Subcutaneous abdominal adipose tissue (tissue), 5 donors: ENCODE data around the gene EVC2.
"Not testable (repeated sequence)": the region's sequence is repeated elsewhere in the genome, so short reads cannot be mapped to it uniquely, and the experiment has no call there.

Source experiments
- H3K27ac ChIP-seq: one replicate; pipeline ENCODE4 v1.7.0; 2013; ENCODE audit warnings: low read depth, mild to moderate bottlenecking, inconsistent platforms, low read length, moderate library complexity
- H3K27me3 ChIP-seq, 5 donors: one replicate each; pipeline ENCODE4 v1.7.0; 2013; ENCODE audit warnings: low read length in 5 of 5, inconsistent platforms in 1 of 5; ENCODE audit not compliant: control insufficient read depth in 5 of 5, insufficient read depth in 4 of 5
- H3K36me3 ChIP-seq, 5 donors: one replicate each; pipeline ENCODE4 v1.7.0; 2013; ENCODE audit warnings: low read length in 5 of 5; ENCODE audit not compliant: control insufficient read depth in 5 of 5, insufficient read depth in 5 of 5
- H3K4me1 ChIP-seq, 5 donors: one replicate each; pipeline ENCODE4 v1.7.0; 2013; ENCODE audit warnings: low read length in 5 of 5, mild to moderate bottlenecking in 3 of 5, moderate library complexity in 1 of 5; ENCODE audit not compliant: control insufficient read depth in 5 of 5, insufficient read depth in 5 of 5
- H3K4me3 ChIP-seq, 5 donors: one replicate each; pipeline ENCODE4 v1.7.0; 2013; ENCODE audit warnings: low read length in 5 of 5, low read depth in 1 of 5
- H3K9ac ChIP-seq, 5 donors: one replicate each; pipeline ENCODE4 v1.7.0; 2013; ENCODE audit warnings: low read length in 5 of 5, mild to moderate bottlenecking in 4 of 5, moderate library complexity in 3 of 5
- H3K9me3 ChIP-seq, 5 donors: one replicate each; pipeline ENCODE4 v1.7.0; 2013; ENCODE audit warnings: low read length in 5 of 5; ENCODE audit not compliant: control insufficient read depth in 5 of 5
- donor health status: healthy.
- donor health status: healthy.
- donor health status: healthy.
- donor health status: healthy.
- donor health status: healthy.

Gene EVC2

DNA sequence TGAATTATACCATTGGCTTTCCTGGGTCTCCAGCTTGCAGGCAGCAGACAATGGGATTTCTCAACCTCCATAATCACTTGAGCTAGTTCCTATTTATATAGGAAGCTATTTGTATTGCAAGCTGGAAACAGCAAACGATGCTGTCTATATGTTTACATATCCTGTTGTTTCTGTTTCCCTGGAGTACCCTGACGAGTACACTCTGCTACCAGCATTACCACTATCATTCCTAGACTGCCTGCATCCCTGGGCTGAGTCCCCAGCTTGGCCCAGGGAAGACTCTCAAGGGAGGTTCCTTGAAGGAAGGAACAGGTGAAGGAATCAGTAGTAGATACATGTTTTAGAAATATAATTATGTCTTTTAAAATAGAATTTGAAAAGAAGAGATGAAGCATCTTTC lies 81.4 kb downstream of the EVC2 start:
- H3K36me3 ChIP-seq, result peaks cover 16 to 44% (median 40%) of the 10 kb centered on the region in 5 donors
- no peaks in the 10 kb centered on the region for H3K4me1 ChIP-seq
- no peak overlapping the region for H3K9ac ChIP-seq
- H3K27ac ChIP-seq, result no peak overlapping the region
- H3K27me3 ChIP-seq, result no peaks in the 10 kb centered on the region
- H3K9me3 ChIP-seq, result no peaks in the 10 kb centered on the region
- H3K4me3 ChIP-seq, result no peak overlapping the region

DNA sequence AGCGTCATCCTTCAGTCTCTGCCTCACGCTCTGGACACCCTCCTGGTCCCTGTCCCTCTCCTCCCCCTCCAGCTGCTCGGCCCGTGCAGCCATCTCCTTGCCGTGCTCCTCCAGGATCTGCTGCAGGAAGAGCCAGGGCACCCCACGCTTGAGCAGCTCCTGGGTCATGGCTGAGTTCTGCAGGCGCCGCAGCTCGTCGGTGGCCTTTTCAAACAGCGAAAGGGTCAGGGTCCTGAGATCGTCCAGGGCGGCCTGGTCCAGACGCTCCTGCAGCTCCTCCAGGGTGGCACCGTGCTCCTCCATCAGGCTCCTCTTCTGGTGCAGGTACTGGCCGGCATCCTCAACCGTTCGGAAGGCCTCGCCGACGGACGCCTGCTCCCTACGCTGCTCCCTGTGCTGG lies 85.8 kb downstream of the EVC2 start:
- H3K27ac ChIP-seq, result no peak overlapping the region
- peaks cover 12 to 51% (median 31%) of the 10 kb centered on the region in 5 donors for H3K36me3 ChIP-seq

DNA sequence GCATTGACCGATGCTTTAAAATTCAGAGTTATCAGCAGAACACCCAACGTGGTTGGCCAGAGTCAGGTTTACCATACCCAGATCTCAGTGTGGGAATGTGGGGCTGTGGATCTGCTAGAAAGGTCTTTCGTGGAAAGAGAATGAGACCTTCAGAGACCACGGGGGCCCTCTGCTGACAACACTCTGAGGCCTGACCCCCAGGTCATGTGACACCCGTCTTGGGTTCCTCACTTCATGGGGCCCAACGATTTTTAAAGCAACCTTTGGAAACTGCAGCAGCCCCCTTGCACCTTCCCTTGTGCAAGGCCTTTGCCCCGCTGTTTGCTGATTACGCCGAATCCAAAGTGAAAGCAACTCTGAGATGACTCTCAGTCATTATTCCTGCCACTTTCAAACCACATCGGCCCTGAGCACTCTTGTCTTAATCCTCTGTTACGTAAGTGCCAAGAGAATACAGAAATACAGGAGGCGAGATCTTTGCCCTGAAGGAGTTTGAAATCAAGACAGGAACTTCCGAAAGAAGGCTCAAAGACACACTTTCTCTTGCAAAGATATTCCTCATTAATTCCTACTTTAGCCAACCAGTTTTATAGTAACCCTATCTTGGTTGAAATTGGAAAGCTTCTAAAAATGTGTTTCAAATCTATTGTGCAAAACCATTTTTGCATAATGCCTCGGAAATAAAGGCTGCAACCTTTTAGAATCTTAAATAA lies 88.3 kb downstream of the EVC2 start:
- peaks cover 2 to 52% (median 35%) of the 10 kb centered on the region in 5 donors for H3K36me3 ChIP-seq
- peaks cover 0 to 7% (median 0%) of the 10 kb centered on the region in 5 donors for H3K4me1 ChIP-seq
- no peak overlapping the region for H3K4me3 ChIP-seq
- H3K27me3 ChIP-seq, result no peaks in the 10 kb centered on the region
- H3K27ac ChIP-seq, result no peak overlapping the region
- H3K9me3 ChIP-seq, result no peaks in the 10 kb centered on the region
- no peak overlapping the region for H3K9ac ChIP-seq

More for the DNA sequence above, 85.8 kb downstream of the EVC2 start:
- no peak overlapping the region for H3K4me3 ChIP-seq
- H3K27me3 ChIP-seq, result no peaks in the 10 kb centered on the region
- no peak overlapping the region for H3K9ac ChIP-seq
- H3K9me3 ChIP-seq, result no peaks in the 10 kb centered on the region
- peaks cover 0 to 7% (median 0%) of the 10 kb centered on the region in 5 donors for H3K4me1 ChIP-seq

DNA sequence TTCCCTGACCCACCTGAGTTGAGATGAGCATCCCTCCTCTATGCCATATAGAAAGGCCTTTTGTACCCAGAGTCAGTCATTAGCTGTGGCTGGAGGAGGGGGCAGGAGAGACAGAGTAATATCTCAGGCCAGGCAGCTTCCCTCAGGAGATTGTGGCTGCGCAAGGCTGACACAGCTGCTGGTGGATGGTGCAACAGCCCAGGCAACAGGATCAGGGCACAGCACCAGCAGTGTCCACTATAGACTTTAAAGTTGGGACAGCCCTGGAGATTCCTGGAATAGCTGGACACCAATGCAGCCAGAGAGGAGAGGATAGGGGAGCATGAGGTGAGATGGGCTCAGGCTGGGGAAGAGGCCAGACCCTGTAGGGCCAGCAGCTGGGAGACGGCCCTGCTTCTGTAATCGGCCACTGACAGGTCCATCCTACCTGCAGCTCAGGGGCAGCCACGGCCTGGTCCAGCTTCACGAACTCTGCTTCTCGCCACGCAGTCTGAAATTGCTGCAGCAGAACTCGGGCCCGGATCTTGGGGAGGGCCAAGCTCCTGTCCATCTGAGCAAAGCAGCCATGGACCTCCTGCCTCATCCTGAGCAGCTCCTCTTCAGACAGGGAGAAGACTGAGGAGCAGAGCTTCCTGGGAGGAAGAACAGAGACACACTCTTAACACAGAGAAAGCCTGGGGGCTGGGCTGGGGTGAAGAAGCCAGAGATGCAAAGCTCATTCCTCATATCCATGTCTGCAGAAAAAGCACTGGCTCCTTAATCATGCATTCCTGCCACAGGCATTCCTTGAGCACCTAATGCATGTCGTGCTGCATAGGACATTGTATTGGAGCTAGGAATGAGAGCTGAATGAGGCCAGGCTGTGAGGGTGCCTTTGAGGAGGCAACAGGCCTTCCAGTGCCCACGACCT lies 90.1 kb downstream of the EVC2 start:
- no peak overlapping the region for H3K9ac ChIP-seq
- H3K27ac ChIP-seq, result no peak overlapping the region
- peaks cover 0 to 7% (median 0%) of the 10 kb centered on the region in 5 donors for H3K4me1 ChIP-seq
- peaks cover 2 to 51% (median 36%) of the 10 kb centered on the region in 5 donors for H3K36me3 ChIP-seq
- H3K9me3 ChIP-seq, result no peaks in the 10 kb centered on the region
- no peak overlapping the region for H3K4me3 ChIP-seq
- no peaks in the 10 kb centered on the region for H3K27me3 ChIP-seq

DNA sequence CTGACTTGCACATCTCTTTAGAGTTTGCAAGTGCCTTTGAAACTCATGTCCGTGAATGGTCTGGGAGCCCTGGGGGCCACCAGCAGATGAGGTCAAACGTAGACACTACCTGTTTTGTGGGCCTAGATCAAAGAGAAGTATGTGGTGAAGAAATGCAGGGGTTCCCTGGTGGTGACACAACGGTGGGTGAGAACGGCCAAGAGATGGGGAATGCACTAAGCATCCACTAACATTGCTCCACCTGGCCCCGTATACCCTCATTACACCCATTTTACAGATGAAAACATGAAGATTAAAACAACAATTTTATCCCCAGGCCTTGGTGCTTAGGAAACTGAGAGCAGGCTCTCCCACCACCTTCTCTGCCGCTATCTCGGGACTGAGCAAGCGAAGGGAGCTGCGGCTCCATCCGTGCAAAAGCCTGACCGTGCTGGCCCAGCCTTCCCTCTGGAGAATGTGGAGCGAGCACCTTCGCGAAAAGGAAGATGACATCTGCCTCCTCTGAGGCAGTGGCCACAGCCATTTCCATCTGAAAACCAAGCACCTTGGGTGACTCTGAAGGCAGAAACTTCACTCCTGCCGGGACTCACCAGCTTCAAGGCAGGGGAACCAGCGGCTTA lies 91.9 kb downstream of the EVC2 start:
- H3K9me3 ChIP-seq, result no peaks in the 10 kb centered on the region
- no peak overlapping the region for H3K9ac ChIP-seq
- H3K4me1 ChIP-seq, result peaks cover 0 to 7% (median 0%) of the 10 kb centered on the region in 5 donors
- no peak overlapping the region for H3K4me3 ChIP-seq
- peaks cover 2 to 46% (median 35%) of the 10 kb centered on the region in 5 donors for H3K36me3 ChIP-seq
- H3K27me3 ChIP-seq, result no peaks in the 10 kb centered on the region
- H3K27ac ChIP-seq, result no peak overlapping the region

DNA sequence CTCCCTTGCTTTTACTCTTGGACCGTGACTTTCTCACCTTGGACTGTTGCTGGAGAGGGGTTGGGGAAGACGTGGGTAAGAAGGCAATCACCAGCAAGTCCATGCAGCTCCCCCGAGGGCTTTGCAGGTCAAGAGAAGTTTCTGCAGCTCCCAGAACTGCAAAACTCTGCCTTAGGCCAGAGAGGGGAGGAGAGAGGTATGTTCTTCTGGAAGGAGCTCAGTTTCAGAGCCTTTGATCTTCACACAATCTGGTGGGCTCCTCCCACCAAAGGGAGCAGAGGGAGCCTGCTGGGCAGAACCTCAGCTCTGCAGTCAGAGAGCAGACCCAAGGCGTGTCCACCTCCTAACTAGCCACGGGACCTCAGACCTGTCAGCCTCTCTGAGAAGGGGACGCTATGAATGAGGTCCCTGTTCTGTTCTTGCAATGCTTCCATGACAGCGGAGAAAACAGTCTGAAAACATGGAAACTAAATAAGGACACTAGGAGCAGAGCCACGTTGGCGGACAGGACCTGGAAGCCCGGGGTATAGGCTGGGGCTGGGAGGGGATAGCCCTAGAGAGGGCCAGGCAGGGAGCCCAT lies 92.8 kb downstream of the EVC2 start:
- H3K4me1 ChIP-seq, result peaks cover 0 to 6% (median 0%) of the 10 kb centered on the region in 5 donors
- H3K9ac ChIP-seq, result no peak overlapping the region
- H3K27me3 ChIP-seq, result no peaks in the 10 kb centered on the region
- H3K9me3 ChIP-seq, result no peaks in the 10 kb centered on the region
- H3K4me3 ChIP-seq, result no peak overlapping the region
- peaks cover 0 to 52% (median 38%) of the 10 kb centered on the region in 5 donors for H3K36me3 ChIP-seq
- H3K27ac ChIP-seq, result no peak overlapping the region

DNA sequence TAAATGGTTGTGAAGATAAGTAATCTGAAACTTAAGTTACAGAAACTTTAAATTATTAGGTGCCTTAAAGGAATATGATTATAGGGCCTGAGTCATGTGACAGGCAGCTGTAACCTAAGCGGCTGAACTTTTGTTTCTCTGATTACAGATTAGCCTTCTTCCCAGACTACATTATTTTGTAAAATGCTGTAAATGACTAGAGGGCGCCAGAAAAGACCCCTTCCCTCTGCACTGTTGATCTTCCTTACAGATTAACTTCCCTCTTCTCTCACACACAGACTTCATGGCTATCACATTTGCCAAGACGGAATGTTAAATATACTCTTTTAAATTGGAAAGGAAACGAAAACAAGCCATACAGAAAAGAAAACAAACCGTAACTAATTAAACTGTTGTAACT lies 96.6 kb downstream of the EVC2 start:
- no peak overlapping the region for H3K9ac ChIP-seq
- peaks cover 2 to 53% (median 34%) of the 10 kb centered on the region in 5 donors for H3K36me3 ChIP-seq
- no peak overlapping the region for H3K27ac ChIP-seq
- H3K4me1 ChIP-seq, result no peaks in the 10 kb centered on the region
- no peaks in the 10 kb centered on the region for H3K9me3 ChIP-seq
- no peaks in the 10 kb centered on the region for H3K27me3 ChIP-seq
- H3K4me3 ChIP-seq, result no peak overlapping the region

DNA sequence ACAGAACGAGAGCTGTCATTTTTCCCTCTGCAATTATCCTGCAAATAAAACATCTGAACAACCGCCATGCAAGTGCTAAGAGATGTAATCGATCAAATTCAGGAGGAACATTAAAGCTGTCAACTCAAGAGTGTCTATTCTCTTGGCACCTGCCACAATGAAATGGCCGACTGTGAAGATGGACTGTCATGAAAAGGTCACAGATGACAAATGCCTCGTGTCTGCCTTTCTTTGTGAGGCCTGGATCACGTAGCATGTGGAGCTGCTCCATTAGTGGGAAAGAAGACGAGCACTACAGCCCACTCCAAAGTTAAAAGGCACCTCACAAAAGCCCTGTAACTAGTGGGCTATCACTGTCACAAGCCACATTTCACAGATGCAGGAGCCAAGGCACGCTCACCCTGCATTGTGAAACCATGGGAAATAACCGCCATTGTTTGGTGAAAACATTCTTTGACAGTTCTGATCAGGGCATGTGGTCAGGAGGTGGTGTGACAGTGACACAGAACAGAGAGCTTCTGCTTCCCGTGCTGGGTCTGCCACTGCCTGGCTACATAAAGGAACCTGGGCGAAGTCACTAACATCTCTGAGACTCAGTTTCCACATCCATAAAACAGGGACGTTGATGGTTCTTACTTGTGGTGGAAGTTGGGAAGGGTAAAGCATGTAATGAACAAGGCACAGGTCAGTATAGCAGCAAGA lies 98.9 kb downstream of the EVC2 start:
- Histone ChIP-seq H3K27me3 (no peaks in the 10 kb centered on the region), H3K9ac (no peak overlapping the region), H3K4me1 (no peaks in the 10 kb centered on the region), H3K9me3 (no peaks in the 10 kb centered on the region), H3K36me3 (peaks cover 5 to 34% (median 24%) of the 10 kb centered on the region in 5 donors), H3K27ac (no peak overlapping the region), H3K4me3 (no peak overlapping the region)

DNA sequence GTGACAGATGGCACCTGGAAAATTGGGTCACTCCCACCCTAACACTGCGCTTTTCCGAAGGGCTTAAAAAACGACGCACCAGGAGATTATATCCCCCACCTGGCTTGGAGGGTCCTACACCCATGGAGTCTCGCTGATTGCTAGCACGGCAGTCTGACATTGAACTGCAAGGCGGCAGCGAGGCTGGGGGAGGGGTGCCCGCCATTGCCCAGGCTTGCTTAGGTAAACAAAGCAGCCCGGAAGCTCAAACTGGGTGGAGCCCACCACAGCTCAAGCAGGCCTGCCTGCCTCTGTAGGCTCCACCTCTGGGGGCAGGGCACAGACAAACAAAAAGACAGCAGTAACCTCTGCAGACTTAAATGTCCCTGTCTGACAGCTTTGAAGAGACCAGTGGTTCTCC lies 114.5 kb downstream of the EVC2 start:
- not testable (repeated sequence) for H3K27ac ChIP-seq

More for the DNA sequence above, 114.5 kb downstream of the EVC2 start:
- not testable (repeated sequence) for H3K27me3 ChIP-seq, H3K9ac ChIP-seq, H3K9me3 ChIP-seq, H3K4me1 ChIP-seq, H3K36me3 ChIP-seq, H3K4me3 ChIP-seq
